IMR-90 (cell line): Measurements from ENCODE around the gene TRNAU1AP. TPM values are rescaled to one million over a fixed set of nuclear protein-coding genes. Genes with fewer than 3 reads are reported as not detected.

Experiments used
- ATAC-seq: fragments of 200-7000 bp; cut with Tn5 transposase; 2 replicates; pipeline ENCODE4 v1.9.1; 2020; ENCODE audit warnings: low read depth, mild to moderate bottlenecking, moderate library complexity
- BruUV-seq: library from RNA; stranded (reverse); fragments of 400-500 nt; replicated peaks from 2 replicates; lab custom pipeline; 2021; lab: Mats Ljungman, UMichigan
- CTCF ChIA-PET: fragments of 300-600 bp; formaldehyde crosslinking; extraction: SDS; loops from one replicate; lab custom pipeline; 2021; ENCODE audit warnings: antibody characterized with exemption; lab: Yijun Ruan, JAX
- POLR2A ChIA-PET: fragments of 300-600 bp; sonication (Branson Sonifier 250); formaldehyde crosslinking; loops from one replicate; lab custom pipeline; 2022; ENCODE audit warnings: antibody characterized with exemption; ENCODE audit not compliant: unreplicated experiment; lab: Charles Lee
- DNase-seq: peaks from one replicate; pipeline ENCODE4 v3.0.0; 2013
- H2AFZ ChIP-seq: replicated peaks from 2 replicates; pipeline ENCODE3; 2013; ENCODE audit warnings: low read length, mild to moderate bottlenecking; ENCODE audit not compliant: poor library complexity
- H2AK5ac ChIP-seq: 2 replicates; pipeline ENCODE4 v1.6.1; 2013; ENCODE audit warnings: low read depth, low read length, inconsistent platforms
- H2AK9ac ChIP-seq: replicated peaks from 2 replicates; pipeline ENCODE3; 2013; ENCODE audit warnings: mild to moderate bottlenecking, low read depth, low read length, moderate library complexity; ENCODE audit not compliant: poor library complexity
- H2BK120ac ChIP-seq: 2 replicates; pipeline ENCODE4 v1.6.1; 2013; ENCODE audit warnings: low read depth, low read length, inconsistent platforms
- H2BK15ac ChIP-seq: 3 replicates; pipeline ENCODE4 v1.6.1; 2013; ENCODE audit warnings: low read depth, low read length, inconsistent platforms
- H2BK20ac ChIP-seq: 2 replicates; pipeline ENCODE4 v1.6.1; 2013; ENCODE audit warnings: low read depth, mild to moderate bottlenecking, inconsistent platforms, low read length, moderate library complexity
- H2BK5ac ChIP-seq: 2 replicates; pipeline ENCODE4 v1.6.1; 2013; ENCODE audit warnings: mild to moderate bottlenecking, low read depth, low read length, inconsistent platforms; ENCODE audit not compliant: poor library complexity, severe bottlenecking
- H3K14ac ChIP-seq: replicated peaks from 2 replicates; pipeline ENCODE4 v1.6.1; 2013; ENCODE audit warnings: low read depth, low read length, inconsistent platforms
- H3K18ac ChIP-seq: 2 replicates; pipeline ENCODE4 v1.6.1; 2013; ENCODE audit warnings: low read depth, low read length, control low read depth
- H3K23ac ChIP-seq: 2 replicates; pipeline ENCODE4 v1.6.1; 2013; ENCODE audit warnings: low read depth, low read length, inconsistent platforms
- H3K27ac ChIP-seq: 2 replicates; pipeline ENCODE4 v1.5.1; 2013; ENCODE audit warnings: mild to moderate bottlenecking, control low read depth, low read length; ENCODE audit not compliant: insufficient read depth
- H3K27me3 ChIP-seq: 2 replicates; pipeline ENCODE4 v1.6.1; 2013; ENCODE audit warnings: low read length; ENCODE audit not compliant: control insufficient read depth, insufficient read depth
- H3K36me3 ChIP-seq: 2 replicates; pipeline ENCODE4 v1.6.1; 2013; ENCODE audit warnings: low read length, mixed read lengths; ENCODE audit not compliant: control insufficient read depth, insufficient read depth
- H3K4ac ChIP-seq: 2 replicates; pipeline ENCODE4 v1.6.1; 2013; ENCODE audit warnings: low read depth, low read length, inconsistent platforms
- H3K4me1 ChIP-seq: 2 replicates; pipeline ENCODE4 v1.6.1; 2013; ENCODE audit warnings: low read length, mixed read lengths; ENCODE audit not compliant: control insufficient read depth, insufficient read depth
- H3K4me2 ChIP-seq: 2 replicates; pipeline ENCODE4 v1.6.1; 2013; ENCODE audit warnings: low read depth, mild to moderate bottlenecking, control low read depth, low read length, moderate library complexity
- H3K4me3 ChIP-seq: 2 replicates; pipeline ENCODE4 v1.5.1; 2013; ENCODE audit warnings: low read depth, mild to moderate bottlenecking, control low read depth, low read length, moderate library complexity; ENCODE audit not compliant: insufficient read depth
- H3K56ac ChIP-seq: 2 replicates; pipeline ENCODE4 v1.6.1; 2013; ENCODE audit warnings: low read length, inconsistent platforms; ENCODE audit not compliant: insufficient read depth; ENCODE audit errors: extremely low read depth
- H3K79me1 ChIP-seq, 2 experiments: 2 replicates each; pipeline ENCODE4 v1.6.1; 2013; ENCODE audit warnings: low read length in 2 of 2, inconsistent platforms in 1 of 2, low read depth in 1 of 2
- H3K9ac ChIP-seq: 2 replicates; pipeline ENCODE4 v1.6.1; 2013; ENCODE audit warnings: low read depth, low read length, control low read depth
- H3K9me1 ChIP-seq: 2 replicates; pipeline ENCODE4 v1.6.1; 2013; ENCODE audit warnings: low read length, inconsistent platforms; ENCODE audit not compliant: insufficient read depth
- H3K9me3 ChIP-seq: 2 replicates; pipeline ENCODE4 v1.6.1; 2013; ENCODE audit warnings: low read length; ENCODE audit not compliant: control insufficient read depth, insufficient read depth
- H4K20me1 ChIP-seq: 2 replicates; pipeline ENCODE4 v1.6.1; 2013; ENCODE audit warnings: low read length, inconsistent platforms; ENCODE audit not compliant: insufficient read depth
- H4K5ac ChIP-seq: 2 replicates; pipeline ENCODE4 v1.6.1; 2013; ENCODE audit warnings: mild to moderate bottlenecking, low read depth, low read length, control low read depth
- H4K8ac ChIP-seq, 2 experiments: 2 replicates each; pipeline ENCODE4 v1.6.1; 2013; ENCODE audit warnings: low read depth in 2 of 2, low read length in 2 of 2, control low read depth in 1 of 2, inconsistent platforms in 1 of 2
- H4K91ac ChIP-seq: 2 replicates; pipeline ENCODE4 v1.6.1; 2013; ENCODE audit warnings: low read depth, low read length, inconsistent platforms; ENCODE audit not compliant: insufficient read depth
- CEBPB ChIP-seq: IDR thresholded peaks from 2 replicates; pipeline ENCODE4 v1.6.1; 2012; ENCODE audit warnings: low read depth, low read length, improper control_type of control experiment
- CTCF ChIP-seq: conservative IDR thresholded peaks from 2 replicates; pipeline ENCODE4 v1.5.1; 2012; ENCODE audit warnings: mild to moderate bottlenecking, low read depth, low read length, improper control_type of control experiment
- NFE2L2 ChIP-seq: fragments of 150-350 bp; IDR thresholded peaks from 2 replicates; pipeline ENCODE4 v1.6.1; 2016; ENCODE audit warnings: low read depth, mild to moderate bottlenecking, low read length
- RAD21 ChIP-seq: IDR thresholded peaks from 2 replicates; pipeline ENCODE4 v1.6.1; 2012; ENCODE audit warnings: low read length, improper control_type of control experiment
- WGBS, 2 experiments: methylation state at CpG; one replicate each; pipeline versions ENCODE4 v1.1.5 to v1.1.7; 2013; ENCODE audit warnings: missing lambda C conversion rate in 2 of 2; ENCODE audit not compliant: insufficient read length in 1 of 2; ENCODE audit errors: extremely low coverage in 2 of 2; 5-methylcytosine and 5-hydroxymethylcytosine counted together
- dilution Hi-C: fragments of 300-500 bp; cut with HindIII; formaldehyde crosslinking; loops from one replicate; pipeline ENCODE4 v1.14.3; 2018; ENCODE audit warnings: low sequenced_read_pairs; ENCODE audit not compliant: unreplicated experiment
- in situ Hi-C: fragments of 300-500 bp; cut with MboI; formaldehyde crosslinking; loops from 3 replicates; pipeline ENCODE4 v1.14.3; 2019; ENCODE audit warnings: low sequenced_read_pairs, inconsistent platforms, mixed read lengths
- intact Hi-C: fragments of 100-400 bp; cut with micrococcal nuclease; formaldehyde crosslinking; loops from 2 replicates; pipeline ENCODE4 v1.10.0; 2022
- polyA plus RNA-seq, 3 experiments: library from polyadenylated mRNA; depleted of rRNA; stranded (reverse); fragments of >200 nt; gene quantifications; 2 replicates each; pipeline ENCODE4 v1.2.3, GENCODE V29; 2012; ENCODE audit warnings: low replicate concordance in 1 of 3
- total RNA-seq: library from RNA; depleted of rRNA; stranded (reverse); fragments of >200 nt; gene quantifications from 2 replicates; pipeline ENCODE4 v1.2.3, GENCODE V29; 2012

TRNAU1AP gene
- total and polyA plus RNA-seq, 2 of the 4 experiments (the other 2 are of a cell fraction) = 23.3 to 23.8 TPM

- Histone ChIP-seq H2BK20ac (no peak overlapping the region), H3K23ac (no peak overlapping the region), H2AK5ac (no peak overlapping the region), H4K20me1 (peaks cover 44% of the 10 kb centered on the region), H3K9me3 (no peaks in the 10 kb centered on the region), H3K27ac (no peak overlapping the region), H3K79me1 (peaks cover 13 to 35% of the 10 kb centered on the region in 2 experiments), H2BK5ac (no peak overlapping the region), H3K4me2 (no peak overlapping the region), H3K36me3 (peaks cover 47% of the 10 kb centered on the region), H2AK9ac (no peak overlapping the region), H2AFZ (no peak overlapping the region), H3K9ac (no peak overlapping the region), H3K56ac (no peak overlapping the region), H3K14ac (no peak overlapping the region), H2BK120ac (no peak overlapping the region), H3K4ac (no peak overlapping the region), H3K9me1 (0 out of 2 replicates have a peak, but pooled peaks cover 4% of the 10 kb centered on the region), H3K4me1 (peaks cover 6% of the 10 kb centered on the region; the same call in 1 of the 2 replicates), H3K18ac (no peak overlapping the region), H3K27me3 (no peaks in the 10 kb centered on the region), H4K8ac (no peak overlapping the region), H4K91ac (no peak overlapping the region), H3K4me3 (no peak overlapping the region), H2BK15ac (no peak overlapping the region), H4K5ac (no peak overlapping the region)
- POLR2A ChIA-PET = no interaction called here
- no CpG with 5 or more reads among the region's 1 CpG for WGBS, 2 experiments
- intact Hi-C loops = no loop called here
- DNase-seq (no peak), ATAC-seq (no peak)
- CTCF ChIA-PET = interaction anchor here (0.5 kb wide), 2 partner anchors 20 to 26 kb away, joined by 3 to 5 read pairs; no protein-coding TSS in a partner anchor
- TF ChIP-seq NFE2L2 (no peak), CEBPB (no peak), CTCF (no peak), RAD21 (no peak)
- dilution Hi-C loops = no loop called here
- in situ Hi-C loops = no loop called here
- BruUV-seq = no TSS peak
Observed at GRCh38 chr1:28577052-28577678, 24.3 kb downstream of the TRNAU1AP start.
